Stimulated activated CD4-positive, alpha-beta T cell treated with anti-CD3 and anti-CD28 coated beads, Interleukin-15, amount 100 ng/mL, for 1 hour (primary cell): ENCODE measurements around the gene SPACA6.

Experiments
- DNase-seq, 2 donors: peaks; one replicate each; pipeline ENCODE4 v3.0.0-alpha.2; 2020; ENCODE audit warnings: low read depth in 1 of 2, low spot score in 1 of 2

Gene SPACA6

GRCh38 chr19:51688671-51689571, 4.2 kb upstream of the SPACA6 start:
- no peak for DNase-seq

- no peak for DNase-seq
These were observed 3.2 kb upstream of the SPACA6 start for GRCh38 chr19:51689751-51690453.

GRCh38 chr19:51690454-51691073, 2.6 kb upstream of the SPACA6 start:
- peak; percentile 40 to 49 for DNase-seq

GRCh38 chr19:51691074-51691583, 2.0 kb upstream of the SPACA6 start:
- no peak for DNase-seq

- DNase-seq: no peak
These were observed 1.3 kb upstream of the SPACA6 start for GRCh38 chr19:51691584-51692428.

- DNase-seq: no peak
These were observed 662 bp upstream of the SPACA6 start for GRCh38 chr19:51692468-51692867.

- no peak for DNase-seq
These were observed 689 bp downstream of the SPACA6 start for GRCh38 chr19:51693819-51694218.

GRCh38 chr19:51694318-51695085, 1.4 kb downstream of the SPACA6 start:
- no peak for DNase-seq

GRCh38 chr19:51695088-51695487, 2.0 kb downstream of the SPACA6 start:
- DNase-seq: no peak

- DNase-seq: no peak
These were observed 2.7 kb downstream of the SPACA6 start for GRCh38 chr19:51695702-51696315.

GRCh38 chr19:51696606-51697005, 3.5 kb downstream of the SPACA6 start:
- no peak for DNase-seq

- no peak for DNase-seq
These were observed 4.1 kb downstream of the SPACA6 start for GRCh38 chr19:51697169-51697776.

- no peak for DNase-seq
These were observed 5.2 kb downstream of the SPACA6 start for GRCh38 chr19:51698296-51698695.

- no peak for DNase-seq
These were observed 6.0 kb downstream of the SPACA6 start for GRCh38 chr19:51699170-51699569.

- no peak for DNase-seq
These were observed 8.5 kb downstream of the SPACA6 start for GRCh38 chr19:51701468-51702100.

- peak in 1 of 2 donors; percentile 42 for DNase-seq
These were observed 9.1 kb downstream of the SPACA6 start for GRCh38 chr19:51702103-51702824.

- no peak for DNase-seq
These were observed 9.9 kb downstream of the SPACA6 start for GRCh38 chr19:51702825-51703574.
